HepG2 (cell line): ENCODE results near the gene BRD2. TPM values are rescaled to one million over a fixed set of nuclear protein-coding genes. Genes with fewer than 3 reads are reported as not detected.
A peak's percentile ranks its signal among the peaks of the same experiment; 100 is the strongest.

Experiments
- DNMT3B ChIP-seq: conservative IDR thresholded peaks from 2 replicates; pipeline ENCODE4 v1.6.1; 2016; ENCODE audit warnings: missing biosample characterization, control low read depth
- ETV5 ChIP-seq: IDR thresholded peaks from 2 replicates; pipeline ENCODE4 v1.6.1; 2018; ENCODE audit warnings: missing biosample characterization, missing genetic modification reagents, inconsistent platforms, borderline replicate concordance
- GZF1 ChIP-seq: sonication (generic); formaldehyde crosslinking; IDR thresholded peaks from 2 replicates; pipeline ENCODE4 v1.5.1; 2020; ENCODE audit warnings: mild to moderate bottlenecking, missing genetic modification reagents
- HCFC1 ChIP-seq: fragments of 150-350 bp; IDR thresholded peaks from 2 replicates; pipeline ENCODE4 v1.6.1; 2014; ENCODE audit warnings: low read depth, low read length
- HNRNPK ChIP-seq: fragments of 200-400 bp; formaldehyde crosslinking; IDR thresholded peaks from 2 replicates; pipeline ENCODE4 v1.6.1; 2018; ENCODE audit warnings: low read length, low read depth, moderate library complexity, mild to moderate bottlenecking; ENCODE audit not compliant: poor library complexity, severe bottlenecking
- MED8 ChIP-seq: sonication (generic); formaldehyde crosslinking; IDR thresholded peaks from 2 replicates; pipeline ENCODE4 v1.8.1; 2023; ENCODE audit warnings: mild to moderate bottlenecking, missing genetic modification reagents; ENCODE audit not compliant: insufficient replicate concordance
- NFYC ChIP-seq: IDR thresholded peaks from 2 replicates; pipeline ENCODE4 v1.6.1; 2016; ENCODE audit warnings: missing genetic modification reagents, missing compliant biosample characterization
- POLR2AphosphoS5 ChIP-seq: IDR thresholded peaks from 2 replicates; pipeline ENCODE4 v1.6.1; 2012; ENCODE audit warnings: low read depth, low read length
- SP5 ChIP-seq: IDR thresholded peaks from 2 replicates; pipeline ENCODE4 v1.6.1; 2016; ENCODE audit warnings: low read depth, borderline replicate concordance
- ZFX ChIP-seq: sonication (generic); formaldehyde crosslinking; IDR thresholded peaks from 2 replicates; pipeline ENCODE4 v1.4.0; 2020; ENCODE audit warnings: mild to moderate bottlenecking, low read depth, missing genetic modification reagents, moderate library complexity
- ZMAT3 ChIP-seq: sonication (generic); formaldehyde crosslinking; conservative IDR thresholded peaks from 2 replicates; pipeline ENCODE4 v1.7.0; 2021; ENCODE audit warnings: missing genetic modification reagents
- ZNF17 ChIP-seq: sonication (generic); formaldehyde crosslinking; IDR thresholded peaks from 2 replicates; pipeline ENCODE4 v1.5.0; 2020; ENCODE audit warnings: mild to moderate bottlenecking, missing genetic modification reagents
- ZNF350 ChIP-seq: sonication (generic); formaldehyde crosslinking; IDR thresholded peaks from 2 replicates; pipeline ENCODE4 v1.4.0; 2020; ENCODE audit warnings: mild to moderate bottlenecking, low read depth, missing genetic modification reagents, borderline replicate concordance
- ZNF354B ChIP-seq: sonication (generic); formaldehyde crosslinking; IDR thresholded peaks from 2 replicates; pipeline ENCODE4 v1.8.0; 2022; ENCODE audit warnings: mild to moderate bottlenecking, missing genetic modification reagents
- ZNF556 ChIP-seq: sonication (generic); formaldehyde crosslinking; IDR thresholded peaks from 2 replicates; pipeline ENCODE4 v1.4.0; 2020; ENCODE audit warnings: mild to moderate bottlenecking, missing genetic modification reagents, borderline replicate concordance
- ZNF615 ChIP-seq: sonication (generic); formaldehyde crosslinking; IDR thresholded peaks from 2 replicates; pipeline ENCODE4 v1.5.0; 2020; ENCODE audit warnings: mild to moderate bottlenecking, missing genetic modification reagents, borderline replicate concordance
- ZNF629 ChIP-seq: sonication (generic); formaldehyde crosslinking; conservative IDR thresholded peaks from 2 replicates; pipeline ENCODE4 v1.5.0; 2020; ENCODE audit warnings: missing genetic modification reagents
- ZNF674 ChIP-seq: sonication (generic); formaldehyde crosslinking; IDR thresholded peaks from 2 replicates; pipeline ENCODE4 v1.5.0; 2020; ENCODE audit warnings: low read depth, mild to moderate bottlenecking, missing genetic modification reagents
- polyA plus RNA-seq, 8 experiments: library from polyadenylated mRNA; depleted of rRNA in 3 of 8; stranded (reverse) in 7 of 8; unstranded in 1 of 8; fragments of >200 nt; fragmentation: Illumina TruSeq in 4 of 8; extraction: Trizol in 4 of 8; gene quantifications; 2 replicates each; pipeline versions ENCODE4 v1.2.1 to v1.2.3, GENCODE V29; 2011 to 2016; ENCODE audit warnings: low read depth in 4 of 8, missing spikeins in 1 of 8, mixed read lengths in 1 of 8; ENCODE audit not compliant: insufficient read depth in 1 of 8
- total RNA-seq, 5 experiments: library from RNA; depleted of rRNA; stranded (reverse); fragments of >200 nt; fragmentation: Illumina TruSeq; extraction: Trizol; gene quantifications; 2 replicates each; pipeline ENCODE4 v1.2.3, GENCODE V29; 2016; ENCODE audit warnings: low read depth in 1 of 5
- TF ChIP-seq, protein P1 (sequence below): conservative IDR thresholded peaks from 2 replicates; pipeline ENCODE4 v1.6.1; 2018; ENCODE audit warnings: missing genetic modification reagents
- TF ChIP-seq, protein P2 (sequence below): sonication (generic); formaldehyde crosslinking; IDR thresholded peaks from 2 replicates; pipeline ENCODE4 v1.4.0; 2020; ENCODE audit warnings: missing genetic modification reagents
- TF ChIP-seq, protein P3 (sequence below): sonication (generic); formaldehyde crosslinking; IDR thresholded peaks from 2 replicates; pipeline ENCODE4 v1.4.0; 2020; ENCODE audit warnings: missing genetic modification reagents
- TF ChIP-seq, protein P4 (sequence below): sonication (generic); formaldehyde crosslinking; IDR thresholded peaks from 2 replicates; pipeline ENCODE4 v1.4.0; 2020; ENCODE audit warnings: missing genetic modification reagents

The BRD2 gene
- total and polyA plus RNA-seq, 2 of the 13 experiments (the other 11 are each of a cell fraction or from before 2014, with no cell fraction given), result 143 to 202 TPM

DNA sequence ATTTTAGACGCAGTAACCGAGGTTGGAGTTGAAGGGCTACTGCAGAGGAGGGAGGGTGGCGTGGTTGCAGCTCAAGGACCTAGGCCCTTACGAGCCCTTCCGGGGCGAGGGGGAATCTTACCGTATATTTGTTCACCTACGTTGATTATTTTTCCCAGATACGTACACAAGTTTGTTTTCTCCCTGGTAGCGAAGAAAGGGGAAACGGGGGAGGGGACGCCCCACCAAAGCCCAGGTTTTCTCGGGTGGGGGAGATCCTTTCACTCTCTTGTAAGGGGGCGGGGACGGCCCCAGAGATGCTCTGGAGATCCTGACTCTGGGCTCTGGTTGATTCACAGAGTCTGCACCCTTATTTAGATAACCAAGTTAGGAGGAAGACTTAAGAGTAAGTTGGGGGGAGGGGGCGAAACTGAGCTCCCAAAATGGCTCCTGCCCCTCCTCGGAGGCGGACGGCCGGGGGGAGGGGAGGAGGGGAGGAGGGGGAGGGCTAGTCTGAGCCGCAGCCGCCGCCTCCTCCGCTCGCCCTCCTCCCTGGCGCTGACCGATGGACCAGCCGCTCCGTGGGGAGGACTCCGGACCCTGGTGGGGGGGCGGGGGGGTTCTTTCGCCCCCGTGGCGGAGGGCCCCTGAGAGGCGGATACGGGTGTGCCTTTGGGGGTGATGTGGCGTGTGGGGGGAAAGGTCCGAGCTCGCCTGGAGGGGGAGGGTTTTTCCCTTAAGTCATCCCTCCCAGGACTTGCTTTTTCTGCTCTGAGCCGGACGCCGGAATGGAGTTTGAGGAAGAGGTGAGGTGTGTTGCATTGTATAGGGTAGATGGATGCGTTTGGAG is 2.2 kb downstream of the BRD2 start (continued):
- TF ChIP-seq, protein P1, sequence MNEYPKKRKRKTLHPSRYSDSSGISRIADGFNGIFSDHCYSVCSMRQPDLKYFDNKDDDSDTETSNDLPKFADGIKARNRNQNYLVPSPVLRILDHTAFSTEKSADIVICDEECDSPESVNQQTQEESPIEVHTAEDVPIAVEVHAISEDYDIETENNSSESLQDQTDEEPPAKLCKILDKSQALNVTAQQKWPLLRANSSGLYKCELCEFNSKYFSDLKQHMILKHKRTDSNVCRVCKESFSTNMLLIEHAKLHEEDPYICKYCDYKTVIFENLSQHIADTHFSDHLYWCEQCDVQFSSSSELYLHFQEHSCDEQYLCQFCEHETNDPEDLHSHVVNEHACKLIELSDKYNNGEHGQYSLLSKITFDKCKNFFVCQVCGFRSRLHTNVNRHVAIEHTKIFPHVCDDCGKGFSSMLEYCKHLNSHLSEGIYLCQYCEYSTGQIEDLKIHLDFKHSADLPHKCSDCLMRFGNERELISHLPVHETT (CRISPR knock-in tag), result peak; percentile 31; the same call in 1 of the 2 replicates
- TF ChIP-seq, protein P2, sequence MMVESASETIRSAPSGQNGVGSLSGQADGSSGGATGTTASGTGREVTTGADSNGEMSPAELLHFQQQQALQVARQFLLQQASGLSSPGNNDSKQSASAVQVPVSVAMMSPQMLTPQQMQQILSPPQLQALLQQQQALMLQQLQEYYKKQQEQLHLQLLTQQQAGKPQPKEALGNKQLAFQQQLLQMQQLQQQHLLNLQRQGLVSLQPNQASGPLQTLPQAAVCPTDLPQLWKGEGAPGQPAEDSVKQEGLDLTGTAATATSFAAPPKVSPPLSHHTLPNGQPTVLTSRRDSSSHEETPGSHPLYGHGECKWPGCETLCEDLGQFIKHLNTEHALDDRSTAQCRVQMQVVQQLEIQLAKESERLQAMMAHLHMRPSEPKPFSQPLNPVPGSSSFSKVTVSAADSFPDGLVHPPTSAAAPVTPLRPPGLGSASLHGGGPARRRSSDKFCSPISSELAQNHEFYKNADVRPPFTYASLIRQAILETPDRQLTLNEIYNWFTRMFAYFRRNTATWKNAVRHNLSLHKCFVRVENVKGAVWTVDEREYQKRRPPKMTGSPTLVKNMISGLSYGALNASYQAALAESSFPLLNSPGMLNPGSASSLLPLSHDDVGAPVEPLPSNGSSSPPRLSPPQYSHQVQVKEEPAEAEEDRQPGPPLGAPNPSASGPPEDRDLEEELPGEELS, result no peak
- no peak; the same call in 1 of the 2 replicates for TF ChIP-seq ZNF556 (CRISPR knock-in tag)
- 0 out of 2 replicates have a peak, but pooled peaks have one; percentile 17 for TF ChIP-seq ZNF17 (CRISPR knock-in tag)
- TF ChIP-seq ZNF615 (CRISPR knock-in tag), result no peak
- TF ChIP-seq ZNF674 (CRISPR knock-in tag), result no peak
- no peak; the same call in 1 of the 2 replicates for TF ChIP-seq NFYC (CRISPR knock-in tag)
- TF ChIP-seq MED8 (CRISPR knock-in tag), result peak; percentile 15
- TF ChIP-seq GZF1 (CRISPR knock-in tag), result no peak
- TF ChIP-seq ETV5 (CRISPR knock-in tag), result peak; percentile 4; the same call in 1 of the 2 replicates
- TF ChIP-seq ZNF354B (CRISPR knock-in tag), result no peak
- peak; percentile 88; the same call in 1 of the 2 replicates for TF ChIP-seq DNMT3B (CRISPR knock-in tag)
- TF ChIP-seq ZFX (CRISPR knock-in tag), result 0 out of 2 replicates have a peak, but pooled peaks have one; percentile 1
- TF ChIP-seq, protein P3, sequence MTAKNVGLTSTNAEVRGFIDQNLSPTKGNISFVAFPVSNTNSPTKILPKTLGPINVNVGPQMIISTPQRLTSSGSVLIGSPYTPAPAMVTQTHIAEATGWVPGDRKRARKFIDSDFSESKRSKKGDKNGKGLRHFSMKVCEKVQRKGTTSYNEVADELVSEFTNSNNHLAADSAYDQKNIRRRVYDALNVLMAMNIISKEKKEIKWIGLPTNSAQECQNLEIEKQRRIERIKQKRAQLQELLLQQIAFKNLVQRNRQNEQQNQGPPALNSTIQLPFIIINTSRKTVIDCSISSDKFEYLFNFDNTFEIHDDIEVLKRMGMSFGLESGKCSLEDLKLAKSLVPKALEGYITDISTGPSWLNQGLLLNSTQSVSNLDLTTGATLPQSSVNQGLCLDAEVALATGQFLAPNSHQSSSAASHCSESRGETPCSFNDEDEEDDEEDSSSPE (CRISPR knock-in tag), result peak; percentile 40; the same call in 1 of the 2 replicates
- no peak for TF ChIP-seq ZNF629
- TF ChIP-seq, protein P4, sequence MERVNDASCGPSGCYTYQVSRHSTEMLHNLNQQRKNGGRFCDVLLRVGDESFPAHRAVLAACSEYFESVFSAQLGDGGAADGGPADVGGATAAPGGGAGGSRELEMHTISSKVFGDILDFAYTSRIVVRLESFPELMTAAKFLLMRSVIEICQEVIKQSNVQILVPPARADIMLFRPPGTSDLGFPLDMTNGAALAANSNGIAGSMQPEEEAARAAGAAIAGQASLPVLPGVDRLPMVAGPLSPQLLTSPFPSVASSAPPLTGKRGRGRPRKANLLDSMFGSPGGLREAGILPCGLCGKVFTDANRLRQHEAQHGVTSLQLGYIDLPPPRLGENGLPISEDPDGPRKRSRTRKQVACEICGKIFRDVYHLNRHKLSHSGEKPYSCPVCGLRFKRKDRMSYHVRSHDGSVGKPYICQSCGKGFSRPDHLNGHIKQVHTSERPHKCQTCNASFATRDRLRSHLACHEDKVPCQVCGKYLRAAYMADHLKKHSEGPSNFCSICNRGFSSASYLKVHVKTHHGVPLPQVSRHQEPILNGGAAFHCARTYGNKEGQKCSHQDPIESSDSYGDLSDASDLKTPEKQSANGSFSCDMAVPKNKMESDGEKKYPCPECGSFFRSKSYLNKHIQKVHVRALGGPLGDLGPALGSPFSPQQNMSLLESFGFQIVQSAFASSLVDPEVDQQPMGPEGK (CRISPR knock-in tag), result peak; percentile 99
- TF ChIP-seq HNRNPK, result peak; percentile 96
- 0 out of 2 replicates have a peak, but pooled peaks have one; percentile 13 for TF ChIP-seq ZNF350
- peak; percentile 47 for TF ChIP-seq POLR2AphosphoS5
- TF ChIP-seq HCFC1, result no peak
- 0 out of 2 replicates have a peak, but pooled peaks have one; percentile 32 for TF ChIP-seq ZMAT3
- peak; percentile 66 for TF ChIP-seq SP5 (CRISPR knock-in tag)
